Fibroblast of lung (primary cell): ENCODE results near the gene HPGDS. TPM values are rescaled to one million over a fixed set of nuclear protein-coding genes. Genes with fewer than 3 reads are reported as not detected.

ENCODE experiments used
- DNase-seq, 2 donors: peaks; one replicate each; pipeline versions ENCODE4 v3.0.0 to v3.0.0-alpha.2; 2010; ENCODE audit warnings: low read depth in 2 of 2
- H2AFZ ChIP-seq: 2 replicates; pipeline ENCODE4 v1.5.1; 2012; ENCODE audit warnings: low read length, control low read depth, inconsistent platforms
- H3K27ac ChIP-seq: 2 replicates; pipeline ENCODE4 v1.5.1; 2011; ENCODE audit warnings: low read length, control low read depth; ENCODE audit not compliant: insufficient read depth
- H3K27me3 ChIP-seq: 2 replicates; pipeline ENCODE4 v1.5.1; 2011; ENCODE audit warnings: mild to moderate bottlenecking, low read length; ENCODE audit not compliant: control insufficient read depth, insufficient read depth
- H3K36me3 ChIP-seq: 2 replicates; pipeline ENCODE4 v1.5.1; 2011; ENCODE audit warnings: low read length; ENCODE audit not compliant: control insufficient read depth, insufficient read depth
- H3K4me1 ChIP-seq: 2 replicates; pipeline ENCODE4 v1.5.1; 2011; ENCODE audit warnings: low read length; ENCODE audit not compliant: control insufficient read depth, insufficient read depth; ENCODE audit errors: extremely low read depth
- H3K4me2 ChIP-seq: 2 replicates; pipeline ENCODE4 v1.5.1; 2011; ENCODE audit warnings: low read length, control low read depth; ENCODE audit not compliant: insufficient read depth; ENCODE audit errors: extremely low read depth
- H3K4me3 ChIP-seq, 4 experiments: fragments of 200-600 bp in 1 of 4; sonication (generic) in 1 of 4; replicated peaks in 1 of 4; 2 replicates each; pipeline ENCODE4 v1.5.1; 2011 to 2016; ENCODE audit warnings: low read length in 4 of 4, low read depth in 3 of 4, mild to moderate bottlenecking in 3 of 4, control low read depth in 2 of 4, inconsistent platforms in 1 of 4, mixed read lengths in 1 of 4; ENCODE audit not compliant: insufficient read depth in 1 of 4; ENCODE audit errors: control extremely low read depth in 1 of 4
- H3K79me2 ChIP-seq: 2 replicates; pipeline ENCODE4 v1.5.1; 2012; ENCODE audit warnings: mild to moderate bottlenecking, low read length, inconsistent platforms; ENCODE audit not compliant: control insufficient read depth, insufficient read depth
- H3K9ac ChIP-seq: 2 replicates; pipeline ENCODE4 v1.5.1; 2011; ENCODE audit warnings: mild to moderate bottlenecking, low read length, control low read depth; ENCODE audit not compliant: insufficient read depth
- H3K9me3 ChIP-seq: 2 replicates; pipeline ENCODE4 v1.5.1; 2012; ENCODE audit warnings: low read depth, low read length; ENCODE audit not compliant: control insufficient read depth, insufficient read depth
- H4K20me1 ChIP-seq: 2 replicates; pipeline ENCODE4 v1.5.1; 2011; ENCODE audit warnings: low read length; ENCODE audit not compliant: control insufficient read depth, insufficient read depth; ENCODE audit errors: extremely low read depth
- EZH2 ChIP-seq: IDR thresholded peaks from 2 replicates; pipeline ENCODE4 v1.5.1; 2012; ENCODE audit warnings: low read length, control low read depth, mild to moderate bottlenecking; ENCODE audit errors: missing control alignments
- polyA plus RNA-seq, 2 donors: library from polyadenylated mRNA; depleted of rRNA in 1 of 2; stranded (reverse) in 1 of 2; unstranded in 1 of 2; fragments of >200 nt; gene quantifications; 2 replicates each; pipeline ENCODE4 v1.2.1, GENCODE V29; 2011 to 2012; ENCODE audit warnings: missing spikeins in 1 of 2
- total RNA-seq: library from RNA; depleted of rRNA; stranded (reverse); fragments of >200 nt; gene quantifications from 2 replicates; pipeline ENCODE4 v1.2.1, GENCODE V29; 2014
- TF ChIP-seq, protein P1 (sequence below), 2 donors: IDR thresholded peaks in 1 of 2; conservative IDR thresholded peaks in 1 of 2; 1 replicate in 1 of 2; 2 replicates in 1 of 2; pipeline ENCODE4 v1.5.1; 2011 to 2012; ENCODE audit warnings: low read length in 2 of 2, control low read depth in 1 of 2, inconsistent platforms in 1 of 2, low read depth in 1 of 2, mild to moderate bottlenecking in 1 of 2

HPGDS gene
- total and polyA plus RNA-seq, 2 donors (not counting 1 experiment from before 2014, with no cell fraction given): not detected

DNA sequence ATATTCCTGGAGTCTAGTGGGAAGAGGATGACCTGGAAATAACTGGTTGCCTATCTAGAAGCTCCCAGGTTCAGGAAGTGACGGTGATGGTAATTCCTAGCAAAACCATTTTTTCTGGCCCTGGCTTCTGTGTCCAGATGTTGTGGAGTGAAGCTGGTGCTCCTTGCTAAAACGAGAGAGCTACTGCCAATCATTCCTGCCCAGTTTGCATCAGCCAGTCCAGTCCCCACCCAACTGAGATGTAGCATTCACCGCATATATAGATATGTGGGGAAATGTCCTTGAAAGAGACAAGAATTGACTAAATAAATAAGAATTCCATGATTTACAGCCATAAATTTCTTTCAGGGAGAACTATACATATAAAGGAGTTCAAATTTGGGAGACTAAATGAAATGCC, 6.3 kb downstream of the HPGDS start:
- Histone ChIP-seq H3K4me1 (no peaks in the 10 kb centered on the region), H3K27me3 (no peaks in the 10 kb centered on the region), H3K4me2 (no peak overlapping the region), H3K36me3 (no peaks in the 10 kb centered on the region), H3K9ac (no peak overlapping the region), H3K4me3 (no peak overlapping the region), H4K20me1 (no peaks in the 10 kb centered on the region), H2AFZ (no peak overlapping the region), H3K79me2 (no peaks in the 10 kb centered on the region), H3K9me3 (no peaks in the 10 kb centered on the region), H3K27ac (no peak overlapping the region)
- no peak for DNase-seq
- TF ChIP-seq EZH2: no peak
- TF ChIP-seq, protein P1, sequence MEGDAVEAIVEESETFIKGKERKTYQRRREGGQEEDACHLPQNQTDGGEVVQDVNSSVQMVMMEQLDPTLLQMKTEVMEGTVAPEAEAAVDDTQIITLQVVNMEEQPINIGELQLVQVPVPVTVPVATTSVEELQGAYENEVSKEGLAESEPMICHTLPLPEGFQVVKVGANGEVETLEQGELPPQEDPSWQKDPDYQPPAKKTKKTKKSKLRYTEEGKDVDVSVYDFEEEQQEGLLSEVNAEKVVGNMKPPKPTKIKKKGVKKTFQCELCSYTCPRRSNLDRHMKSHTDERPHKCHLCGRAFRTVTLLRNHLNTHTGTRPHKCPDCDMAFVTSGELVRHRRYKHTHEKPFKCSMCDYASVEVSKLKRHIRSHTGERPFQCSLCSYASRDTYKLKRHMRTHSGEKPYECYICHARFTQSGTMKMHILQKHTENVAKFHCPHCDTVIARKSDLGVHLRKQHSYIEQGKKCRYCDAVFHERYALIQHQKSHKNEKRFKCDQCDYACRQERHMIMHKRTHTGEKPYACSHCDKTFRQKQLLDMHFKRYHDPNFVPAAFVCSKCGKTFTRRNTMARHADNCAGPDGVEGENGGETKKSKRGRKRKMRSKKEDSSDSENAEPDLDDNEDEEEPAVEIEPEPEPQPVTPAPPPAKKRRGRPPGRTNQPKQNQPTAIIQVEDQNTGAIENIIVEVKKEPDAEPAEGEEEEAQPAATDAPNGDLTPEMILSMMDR (conservative IDR thresholded peaks at IDR 0.05 in 1 of 2, IDR thresholded peaks at IDR 0.05 in 1 of 2; ENCODE audit: low read depth in 1 of 2, low read length in 2 of 2): no peak

DNA sequence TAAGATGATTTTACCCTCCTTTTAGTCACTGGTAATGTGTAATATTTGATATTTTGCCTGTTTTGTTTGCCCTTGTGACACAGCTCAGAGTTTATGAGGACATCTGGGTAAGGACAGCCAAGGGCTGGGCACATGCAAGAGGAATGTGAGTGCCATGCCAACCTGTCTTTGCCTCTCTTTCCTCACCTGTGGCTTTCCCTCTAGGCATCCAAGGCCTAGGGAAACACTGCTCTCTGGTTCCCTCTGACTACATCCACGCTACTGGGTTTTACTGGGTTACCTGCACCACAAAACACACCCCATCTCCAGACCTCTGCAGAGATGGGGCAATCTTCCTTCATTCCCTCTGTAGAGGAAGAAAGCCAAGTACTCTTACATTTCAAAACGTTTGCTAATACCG, 7.7 kb downstream of the HPGDS start:
- Histone ChIP-seq H3K79me2 (no peaks in the 10 kb centered on the region), H3K4me2 (no peak overlapping the region), H3K27ac (no peak overlapping the region), H3K36me3 (no peaks in the 10 kb centered on the region), H3K27me3 (no peaks in the 10 kb centered on the region), H3K4me1 (no peaks in the 10 kb centered on the region), H2AFZ (no peak overlapping the region), H3K4me3 (no peak overlapping the region), H3K9ac (no peak overlapping the region), H4K20me1 (no peaks in the 10 kb centered on the region), H3K9me3 (no peaks in the 10 kb centered on the region)
- DNase-seq: no peak
- no peak for TF ChIP-seq EZH2
- TF ChIP-seq, protein P1 (conservative IDR thresholded peaks at IDR 0.05 in 1 of 2, IDR thresholded peaks at IDR 0.05 in 1 of 2; ENCODE audit: low read depth in 1 of 2, low read length in 2 of 2): no peak

DNA sequence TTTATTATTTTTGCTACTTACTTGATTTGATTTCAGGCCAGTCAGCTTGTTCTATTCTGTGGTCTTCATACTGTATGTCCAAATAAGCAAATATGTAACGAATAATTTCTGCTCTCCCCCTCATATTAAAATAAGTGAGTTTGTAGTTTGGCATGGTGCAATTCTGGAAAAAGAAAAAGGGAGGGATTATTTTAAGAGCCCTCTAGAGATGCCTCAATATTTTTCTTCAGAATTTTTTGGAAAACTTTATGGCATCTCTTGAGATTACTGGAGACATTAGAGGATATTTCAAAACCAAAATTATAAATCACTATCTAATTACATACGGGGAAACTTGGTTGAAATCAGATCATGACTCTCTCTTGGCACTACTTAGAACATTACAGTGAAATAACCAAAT, 8.2 kb downstream of the HPGDS start:
- no peak for TF ChIP-seq EZH2
- TF ChIP-seq, protein P1 (conservative IDR thresholded peaks at IDR 0.05 in 1 of 2, IDR thresholded peaks at IDR 0.05 in 1 of 2; ENCODE audit: low read depth in 1 of 2, low read length in 2 of 2): no peak
- no peaks in the 10 kb centered on the region for H4K20me1 ChIP-seq
- no peaks in the 10 kb centered on the region for H3K4me1 ChIP-seq
- H3K9ac ChIP-seq: no peak overlapping the region
- H3K27me3 ChIP-seq: no peaks in the 10 kb centered on the region
- no peaks in the 10 kb centered on the region for H3K36me3 ChIP-seq
- DNase-seq: no peak
- no peak overlapping the region for H3K27ac ChIP-seq
- H3K4me3 ChIP-seq: no peak overlapping the region
- no peaks in the 10 kb centered on the region for H3K79me2 ChIP-seq
- no peak overlapping the region for H3K4me2 ChIP-seq
- H2AFZ ChIP-seq: no peak overlapping the region
- no peaks in the 10 kb centered on the region for H3K9me3 ChIP-seq
